GM18511 (cell line): Measurements from ENCODE around the gene KIAA1549.
A peak's percentile ranks its signal among the peaks of the same experiment; 100 is the strongest.
"Not testable (repeated sequence)": the region's sequence is repeated elsewhere in the genome, so short reads cannot be mapped to it uniquely, and the experiment has no call there.

Experiments used
- ATAC-seq: cut with Tn5 transposase; IDR thresholded peaks from one replicate; pipeline ENCODE4 v1.9.1; 2021; ENCODE audit warnings: mild to moderate bottlenecking, moderate library complexity; ENCODE audit not compliant: unreplicated experiment

The KIAA1549 gene

GRCh38 chr7:138821912-138822311 is 159.3 kb downstream of the KIAA1549 start:
- ATAC-seq = no peak

DNA sequence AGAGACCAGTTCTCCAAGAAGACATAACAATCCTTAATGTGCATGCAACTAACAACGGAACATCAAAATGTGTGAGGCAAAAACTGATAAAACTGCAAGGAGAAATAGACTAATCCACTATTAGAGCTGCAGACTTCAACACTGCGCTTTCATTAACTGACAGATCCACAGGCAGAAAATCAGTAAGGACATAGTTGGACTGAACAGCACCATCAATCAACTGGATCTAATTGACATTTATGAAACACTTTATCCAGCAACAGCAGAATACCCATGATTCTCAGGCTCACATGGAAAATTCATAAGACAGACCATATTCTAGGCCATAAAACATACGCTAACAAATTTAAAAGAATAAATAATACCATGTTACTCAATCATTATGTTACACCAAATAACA is 161.6 kb downstream of the KIAA1549 start:
- no peak for ATAC-seq

DNA sequence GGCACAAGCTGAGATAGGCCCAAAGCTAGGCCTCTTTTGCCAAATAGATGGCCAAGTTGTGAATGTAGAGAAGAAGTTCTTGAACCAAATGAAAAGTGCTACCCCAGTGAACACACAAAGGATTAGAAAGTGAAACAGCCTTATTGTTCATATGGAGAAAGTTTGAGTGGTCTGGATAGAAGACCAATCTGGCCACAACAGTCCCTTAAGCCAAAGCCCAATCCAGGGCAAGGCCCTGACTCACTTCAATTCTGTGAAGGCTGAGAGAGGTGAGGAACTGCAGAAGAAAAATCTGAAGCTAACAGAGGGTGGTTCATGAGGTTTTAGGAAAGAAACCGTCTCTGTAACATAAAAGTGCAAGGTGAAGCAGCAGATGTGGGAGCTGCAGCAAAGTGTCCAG is 164.5 kb downstream of the KIAA1549 start:
- ATAC-seq = no peak

DNA sequence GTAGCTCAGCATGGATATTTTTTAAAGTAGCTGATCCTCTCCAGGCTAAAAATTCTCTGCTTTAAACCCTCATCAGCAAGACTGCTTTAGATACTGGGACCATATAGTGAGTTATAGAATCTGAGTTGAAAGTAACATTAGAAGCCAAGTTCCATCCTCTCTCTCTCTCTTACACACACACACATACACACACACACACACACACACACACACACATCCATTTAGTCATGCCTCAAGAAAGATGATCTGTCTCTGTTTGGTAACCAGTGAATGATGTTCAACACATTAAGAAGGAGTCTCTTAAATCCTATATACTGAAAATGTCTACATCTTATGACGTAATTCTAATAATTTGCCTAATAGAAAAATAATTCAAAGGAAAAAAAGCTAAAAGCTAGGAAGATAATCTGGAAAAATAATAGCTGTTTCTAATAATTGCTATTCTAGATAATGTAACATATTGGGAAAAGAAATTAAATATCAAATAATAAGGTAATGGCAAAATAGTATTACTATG is 166.3 kb downstream of the KIAA1549 start:
- ATAC-seq = no peak

GRCh38 chr7:138813945-138814344 is 167.2 kb downstream of the KIAA1549 start:
- ATAC-seq = no peak

DNA sequence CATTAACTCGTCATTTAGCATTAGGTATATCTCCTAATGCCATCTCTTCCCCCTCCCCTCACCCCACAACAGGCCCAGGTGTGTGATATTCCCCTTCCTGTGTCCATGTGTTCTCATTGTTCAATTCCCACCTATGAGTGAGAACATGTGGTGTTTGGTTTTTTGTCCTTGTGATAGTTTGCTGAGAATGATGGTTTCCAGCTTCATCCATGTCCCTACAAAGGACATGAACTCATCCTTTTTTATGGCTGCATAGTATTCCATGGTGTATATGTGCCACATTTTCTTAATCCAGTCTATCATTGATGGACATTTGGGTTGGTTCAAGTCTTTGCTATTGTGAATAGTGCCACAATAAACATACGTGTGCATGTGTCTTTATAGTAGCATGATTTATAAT is 169.9 kb downstream of the KIAA1549 start:
- ATAC-seq = not testable (repeated sequence)

- no peak for ATAC-seq
These were observed 171.8 kb downstream of the KIAA1549 start for GRCh38 chr7:138809346-138809745.

GRCh38 chr7:138804618-138805017 is 176.6 kb downstream of the KIAA1549 start:
- ATAC-seq = no peak

GRCh38 chr7:138802706-138803105 is 178.5 kb downstream of the KIAA1549 start:
- no peak for ATAC-seq

GRCh38 chr7:138801256-138801655 is 179.9 kb downstream of the KIAA1549 start:
- no peak for ATAC-seq

- no peak for ATAC-seq
These were observed 181.7 kb downstream of the KIAA1549 start for GRCh38 chr7:138799336-138800000.

DNA sequence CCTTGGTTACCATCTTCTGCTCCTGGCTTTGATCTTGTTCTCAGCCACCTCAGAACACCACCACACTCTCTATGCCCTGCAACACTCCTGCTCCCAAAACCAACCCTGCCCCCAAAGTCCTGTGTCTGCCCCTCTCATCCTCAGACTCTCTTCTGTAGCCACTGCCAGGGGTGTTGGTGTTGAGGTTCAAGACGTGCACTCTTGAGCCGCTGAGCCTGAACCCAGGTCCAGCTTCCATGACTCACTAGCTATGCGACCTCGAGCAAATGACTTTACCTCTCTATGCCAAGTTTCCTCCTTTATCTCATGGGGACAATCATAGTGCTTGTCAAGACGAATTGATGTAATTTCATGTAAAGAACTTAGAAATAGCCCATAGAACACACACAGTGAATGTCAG is 182.4 kb downstream of the KIAA1549 start:
- no peak for ATAC-seq

DNA sequence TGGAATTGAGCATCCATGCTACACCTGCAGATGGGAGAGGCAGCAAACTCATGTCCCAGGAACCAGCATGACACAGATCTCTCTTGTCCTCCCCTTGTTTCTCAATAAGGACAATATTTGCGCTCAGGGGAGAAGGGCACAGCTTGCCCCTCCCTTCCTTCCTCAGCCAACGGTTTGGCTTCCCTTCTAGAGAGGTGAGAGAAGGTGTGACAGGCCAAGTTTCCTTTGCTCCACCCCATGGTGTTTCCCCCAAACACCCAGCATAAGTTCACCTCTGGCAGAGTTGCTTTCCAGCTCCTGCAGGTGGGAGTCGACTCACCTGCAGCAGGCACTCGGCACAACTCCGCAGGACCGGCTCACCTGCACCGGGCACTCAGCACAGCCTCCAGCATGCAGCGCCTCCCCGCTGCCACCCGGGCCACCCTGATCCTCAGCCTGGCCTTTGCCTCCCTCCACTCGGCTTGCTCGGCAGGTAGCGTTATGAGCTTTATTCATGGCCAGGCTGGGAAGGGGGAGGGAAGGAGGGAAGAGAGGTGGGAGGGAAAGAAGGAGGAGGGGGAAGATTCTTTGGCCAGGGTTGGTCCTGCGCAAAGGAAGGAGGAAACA is 183.4 kb downstream of the KIAA1549 start, which contains the start of the genes ATP6V0A4 and TMEM213:
Gene ATP6V0A4, minus strand, starts transcription at position 482 of the 606 bp plus-strand sequence. CDS start 26,949 bp downstream, outside the sequence.
Gene TMEM213, plus strand, starts transcription at position 280 of the 606 bp plus-strand sequence. Its CDS starts 111 bp downstream, at position 391.
- ATAC-seq = no peak

GRCh38 chr7:138797046-138797445 is 184.1 kb downstream of the KIAA1549 start:
- ATAC-seq = not testable (repeated sequence)

DNA sequence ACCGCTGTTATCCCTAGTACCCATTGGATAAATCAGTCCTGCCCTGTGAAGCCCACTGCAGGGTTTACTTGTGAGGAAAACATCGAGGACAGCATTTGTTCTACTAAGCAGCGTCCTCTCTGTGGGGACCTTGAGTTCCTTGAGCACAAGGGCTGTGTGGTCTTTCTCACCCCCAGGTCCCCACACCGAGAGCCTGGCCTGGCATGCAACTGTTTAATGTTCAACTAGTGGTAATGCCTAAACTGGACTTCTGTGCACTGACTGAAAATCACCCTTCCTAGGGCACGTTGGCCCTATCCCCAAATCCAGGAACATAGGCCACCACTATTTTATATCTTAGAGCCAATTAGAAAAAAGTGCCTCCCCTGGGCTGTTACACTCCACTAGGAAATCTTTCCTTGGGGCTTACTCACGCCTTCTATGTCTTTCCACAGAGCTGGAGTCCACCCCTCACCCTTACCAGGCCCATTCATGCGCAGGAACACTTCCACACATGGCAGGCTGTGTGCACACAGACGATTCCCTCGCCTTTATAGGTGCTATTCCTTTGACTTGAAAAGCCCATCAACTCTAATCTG is 185.1 kb downstream of the KIAA1549 start:
- ATAC-seq = peak; percentile 70

DNA sequence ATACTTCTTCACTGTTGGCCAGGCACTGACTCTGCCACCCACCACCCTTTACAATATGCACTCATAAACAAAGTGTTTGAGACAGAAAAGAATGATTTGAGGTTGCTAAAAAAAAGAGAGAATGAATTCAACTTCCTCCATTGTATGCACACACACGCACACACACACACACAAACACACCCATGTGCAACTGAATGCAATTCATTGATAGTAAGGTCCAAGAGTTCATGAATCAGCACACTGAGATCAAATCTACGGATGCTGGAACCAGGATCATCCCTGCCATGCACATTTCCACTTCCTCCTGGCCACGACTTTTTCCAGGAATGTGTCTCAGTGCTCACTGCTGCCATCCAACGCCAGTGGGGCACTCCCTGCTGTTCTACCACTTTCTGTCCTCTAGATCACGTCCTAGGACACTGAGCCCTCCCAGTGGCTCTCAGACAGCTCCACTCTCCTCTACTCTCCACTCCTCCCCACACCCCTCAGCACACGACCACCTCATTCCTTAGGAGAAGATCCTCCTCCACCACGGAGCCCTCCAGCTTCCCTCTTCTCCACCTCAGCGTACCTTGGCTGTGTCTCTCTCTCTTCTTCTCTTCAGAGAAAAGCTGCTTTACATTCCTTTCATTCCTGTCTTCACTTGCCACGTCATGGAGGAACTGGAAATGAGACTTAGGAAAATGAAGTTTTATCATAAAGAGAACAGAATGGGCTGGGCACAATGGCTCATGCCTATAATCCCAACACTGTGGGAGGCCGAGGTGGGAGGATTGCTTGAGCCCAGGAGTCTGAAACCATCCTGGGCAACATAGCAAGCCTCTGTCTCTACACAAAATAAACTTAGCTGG is 195.4 kb downstream of the KIAA1549 start:
- ATAC-seq = no peak

GRCh38 chr7:138784692-138785091 is 196.5 kb downstream of the KIAA1549 start:
- no peak for ATAC-seq
